IMR-90 (cell line): ENCODE results near the gene FSIP1.

Experiments used
- BHLHE40 ChIP-seq: fragments of 150-350 bp; IDR thresholded peaks from 2 replicates; pipeline ENCODE4 v1.6.1; 2016; ENCODE audit warnings: mild to moderate bottlenecking, low read depth, low read length
- CEBPB ChIP-seq: IDR thresholded peaks from 2 replicates; pipeline ENCODE4 v1.6.1; 2012; ENCODE audit warnings: low read depth, low read length, improper control_type of control experiment
- CTCF ChIP-seq: conservative IDR thresholded peaks from 2 replicates; pipeline ENCODE4 v1.5.1; 2012; ENCODE audit warnings: mild to moderate bottlenecking, low read depth, low read length, improper control_type of control experiment
- ELK1 ChIP-seq: fragments of 150-350 bp; IDR thresholded peaks from 2 replicates; pipeline ENCODE4 v1.6.1; 2016; ENCODE audit warnings: low read depth, mild to moderate bottlenecking, low read length, moderate library complexity, borderline replicate concordance
- MAFK ChIP-seq: IDR thresholded peaks from 2 replicates; pipeline ENCODE4 v1.6.1; 2012; ENCODE audit warnings: low read depth, low read length, improper control_type of control experiment

- TF ChIP-seq BHLHE40 (no peak), CTCF (no peak), ELK1 (no peak), MAFK (no peak), CEBPB (no peak)
Observed at GRCh38 chr15:39795486-39795885, 12.8 kb upstream of the FSIP1 start.
